AG09309 (cell line): Measurements from ENCODE around the gene ZBTB22.
A peak's percentile ranks its signal among the peaks of the same experiment; 100 is the strongest.

Experiments used
- DNase-seq: peaks from one replicate; pipeline ENCODE4 v3.0.0-alpha.2; 2010; ENCODE audit warnings: low read depth
- H3K4me3 ChIP-seq: 2 replicates; pipeline ENCODE4 v1.5.1; 2011; ENCODE audit warnings: mild to moderate bottlenecking, low read depth, low read length, moderate library complexity; ENCODE audit not compliant: control insufficient read depth
- CTCF ChIP-seq: IDR thresholded peaks from 2 replicates; pipeline ENCODE4 v1.5.1; 2011; ENCODE audit warnings: mild to moderate bottlenecking, low read depth, low read length, inconsistent platforms; ENCODE audit not compliant: insufficient read depth, control insufficient read depth; ENCODE audit errors: missing control alignments

Gene ZBTB22

GRCh38 chr6:33320315-33321181 is 3.0 kb upstream of the ZBTB22 start:
- no peak for DNase-seq
- H3K4me3 ChIP-seq: peak overlapping the region; percentile 19
- TF ChIP-seq CTCF: no peak

GRCh38 chr6:33319939-33320314 is 2.4 kb upstream of the ZBTB22 start:
- peak overlapping the region; percentile 19 for H3K4me3 ChIP-seq
- no peak for DNase-seq
- no peak for TF ChIP-seq CTCF

GRCh38 chr6:33318426-33319073 is 1.0 kb upstream of the ZBTB22 start:
- TF ChIP-seq CTCF: no peak
- H3K4me3 ChIP-seq: peak overlapping the region; percentile 57
- DNase-seq: no peak

- peak overlapping the region; percentile 57 for H3K4me3 ChIP-seq
- DNase-seq: no peak
- TF ChIP-seq CTCF: no peak
Measured at GRCh38 chr6:33317419-33317668, 200 bp downstream of the ZBTB22 start.

GRCh38 chr6:33316603-33317418 is 733 bp downstream of the ZBTB22 start:
- no peak for DNase-seq
- H3K4me3 ChIP-seq: peak overlapping the region; percentile 57
- no peak for TF ChIP-seq CTCF

GRCh38 chr6:33315793-33316602 is 1.5 kb downstream of the ZBTB22 start:
- TF ChIP-seq CTCF: no peak
- H3K4me3 ChIP-seq: no peak overlapping the region
- DNase-seq: no peak
